Bronchial epithelial cell (primary cell): ENCODE data around the gene ITSN2. TPM values are rescaled to one million over a fixed set of nuclear protein-coding genes. Genes with fewer than 3 reads are reported as not detected.

ENCODE experiments used
- DNase-seq: peaks from one replicate; pipeline ENCODE4 v3.0.0-alpha.2; 2010; ENCODE audit warnings: low read depth
- FAIRE-seq: peaks from 2 replicates; lab custom pipeline; 2011; peaks lifted over from hg19 to GRCh38; lab: Jason Lieb, UNC
- H3K27me3 ChIP-seq: 2 replicates; pipeline ENCODE4 v1.5.1; 2011; ENCODE audit warnings: low read length; ENCODE audit not compliant: control insufficient read depth, insufficient read depth
- H3K36me3 ChIP-seq: 2 replicates; pipeline ENCODE4 v1.5.1; 2011; ENCODE audit warnings: low read length; ENCODE audit not compliant: control insufficient read depth, insufficient read depth
- H3K4me3 ChIP-seq: 2 replicates; pipeline ENCODE4 v1.5.1; 2011; ENCODE audit warnings: mild to moderate bottlenecking, low read depth, low read length, control low read depth
- CTCF ChIP-seq: IDR thresholded peaks from 2 replicates; pipeline ENCODE4 v1.5.1; 2011; ENCODE audit warnings: mild to moderate bottlenecking, moderate library complexity, low read length, control low read depth, inconsistent platforms; ENCODE audit not compliant: insufficient read depth, severe bottlenecking
- total RNA-seq: library from RNA; depleted of rRNA; stranded (reverse); fragments of >200 nt; gene quantifications from 2 replicates; pipeline ENCODE4 v1.2.1, GENCODE V29; 2014

Gene ITSN2
- total RNA-seq, 1 donor from 2014 or later, result 26.3 TPM

GRCh38 chr2:24207359-24207758, 153.0 kb downstream of the ITSN2 start:
- no peaks in the 10 kb centered on the region for H3K27me3 ChIP-seq
- DNase-seq, result no peak
- no peak overlapping the region for H3K4me3 ChIP-seq
- no peak for FAIRE-seq
- peaks cover 18% of the 10 kb centered on the region for H3K36me3 ChIP-seq
- TF ChIP-seq CTCF, result no peak

GRCh38 chr2:24206714-24207113, 153.6 kb downstream of the ITSN2 start:
- H3K4me3 ChIP-seq, result no peak overlapping the region
- H3K36me3 ChIP-seq, result peaks cover 18% of the 10 kb centered on the region
- TF ChIP-seq CTCF, result no peak
- no peak for FAIRE-seq
- H3K27me3 ChIP-seq, result no peaks in the 10 kb centered on the region
- no peak for DNase-seq

- DNase-seq (no peak), FAIRE-seq (no peak)
- no peak overlapping the region for H3K4me3 ChIP-seq
- no peak for TF ChIP-seq CTCF
- no peaks in the 10 kb centered on the region for H3K27me3 ChIP-seq
- peaks cover 18% of the 10 kb centered on the region for H3K36me3 ChIP-seq
Observed at GRCh38 chr2:24206242-24206641, 154.1 kb downstream of the ITSN2 start.

GRCh38 chr2:24205131-24205530, 155.2 kb downstream of the ITSN2 start:
- Histone ChIP-seq H3K4me3 (no peak overlapping the region), H3K36me3 (peaks cover 15% of the 10 kb centered on the region), H3K27me3 (no peaks in the 10 kb centered on the region)
- FAIRE-seq, result no peak
- no peak for TF ChIP-seq CTCF
- no peak for DNase-seq

GRCh38 chr2:24204505-24204904, 155.8 kb downstream of the ITSN2 start:
- FAIRE-seq (no peak), DNase-seq (no peak)
- Histone ChIP-seq H3K36me3 (peaks cover 13% of the 10 kb centered on the region), H3K27me3 (no peaks in the 10 kb centered on the region), H3K4me3 (no peak overlapping the region)
- no peak for TF ChIP-seq CTCF

- no peak for TF ChIP-seq CTCF
- Histone ChIP-seq H3K36me3 (peaks cover 9% of the 10 kb centered on the region), H3K4me3 (no peak overlapping the region), H3K27me3 (no peaks in the 10 kb centered on the region)
- FAIRE-seq (no peak), DNase-seq (no peak)
Observed at GRCh38 chr2:24203787-24204150, 156.6 kb downstream of the ITSN2 start.
